AG04449 (cell line): Measurements from ENCODE around the gene FBLIM1.
A peak's percentile ranks its signal among the peaks of the same experiment; 100 is the strongest.

ENCODE experiments used
- CTCF ChIA-PET: fragments of 350-600 bp; formaldehyde crosslinking; extraction: SDS; loops from one replicate; lab custom pipeline; 2021; ENCODE audit warnings: antibody characterized with exemption; lab: Yijun Ruan, JAX
- POLR2A ChIA-PET: fragments of 400-600, 350-600 bp; formaldehyde crosslinking; extraction: SDS; loops from one replicate; lab custom pipeline; 2020; ENCODE audit warnings: antibody characterized with exemption, inconsistent platforms; lab: Yijun Ruan, JAX
- DNase-seq: peaks from one replicate; pipeline ENCODE4 v3.0.0-alpha.2; 2010; ENCODE audit warnings: low read depth, low spot score
- H3K4me3 ChIP-seq: 2 replicates; pipeline ENCODE4 v1.5.1; 2011; ENCODE audit warnings: low read depth, mild to moderate bottlenecking, control low read depth, low read length
- CTCF ChIP-seq: IDR thresholded peaks from one replicate; pipeline ENCODE4 v1.5.1; 2011; ENCODE audit warnings: mild to moderate bottlenecking, moderate library complexity, low read length, control low read depth, inconsistent platforms; ENCODE audit not compliant: insufficient read depth; ENCODE audit errors: missing control alignments

Gene FBLIM1

GRCh38 chr1:15755021-15755645 is 3.5 kb upstream of the FBLIM1 start:
- TF ChIP-seq CTCF: no peak
- no peak overlapping the region for H3K4me3 ChIP-seq
- CTCF ChIA-PET: interaction anchor here (1.8 to 3.0 kb wide), 2 partner anchors 14 to 37 kb away, joined by 5 to 11 read pairs; no protein-coding TSS in a partner anchor
- DNase-seq: no peak
- POLR2A ChIA-PET: interaction anchor here (0.5 kb wide), 1 partner anchor 60 kb away, joined by 3 read pairs; no protein-coding TSS in a partner anchor

- POLR2A ChIA-PET: interaction anchor here (0.5 kb wide), 1 partner anchor 60 kb away, joined by 3 read pairs; no protein-coding TSS in a partner anchor
- DNase-seq: no peak
- no peak overlapping the region for H3K4me3 ChIP-seq
- CTCF ChIA-PET: interaction anchor here (1.8 to 3.0 kb wide), 2 partner anchors 14 to 37 kb away, joined by 5 to 11 read pairs; no protein-coding TSS in a partner anchor
- no peak for TF ChIP-seq CTCF
Observed at GRCh38 chr1:15755646-15756040, 3.0 kb upstream of the FBLIM1 start.

- no peak for TF ChIP-seq CTCF
- ChIA-PET CTCF (interaction anchor here (1.0 to 3.0 kb wide), 3 partner anchors 15 to 36 kb away, joined by 3 to 11 read pairs (median 5); no protein-coding TSS in a partner anchor), POLR2A (interaction anchor here (0.6 kb wide), 1 partner anchor 18 kb away, joined by 3 read pairs; no protein-coding TSS in a partner anchor)
- no peak overlapping the region for H3K4me3 ChIP-seq
- DNase-seq: no peak
Observed at GRCh38 chr1:15756143-15757015, 2.2 kb upstream of the FBLIM1 start.

- no peak for TF ChIP-seq CTCF
- DNase-seq: no peak
- peak overlapping the region; percentile 82; the same call in 1 of the 2 replicates for H3K4me3 ChIP-seq
- POLR2A ChIA-PET: interaction anchor here (0.6 to 1.3 kb wide), 2 partner anchors 19 to 154 kb away, joined by 3 read pairs; no protein-coding TSS in a partner anchor
- CTCF ChIA-PET: interaction anchor here (1.0 to 1.8 kb wide), 2 partner anchors 16 to 35 kb away, joined by 3 to 5 read pairs; no protein-coding TSS in a partner anchor
Observed at GRCh38 chr1:15757016-15757543, 1.5 kb upstream of the FBLIM1 start.

- CTCF ChIA-PET: interaction anchor here (1.0 kb wide), 1 partner anchor 17 kb away, joined by 3 read pairs; no protein-coding TSS in a partner anchor
- POLR2A ChIA-PET: interaction anchor here (0.6 to 1.3 kb wide), 2 partner anchors 19 to 154 kb away, joined by 3 read pairs; no protein-coding TSS in a partner anchor
Observed at GRCh38 chr1:15757575-15758342, 836 bp upstream of the FBLIM1 start.

More at GRCh38 chr1:15757575-15758342, 836 bp upstream of the FBLIM1 start:
- no peak for DNase-seq
- H3K4me3 ChIP-seq: peak overlapping the region; percentile 82
- TF ChIP-seq CTCF: no peak
